GM18507 (cell line): ENCODE data around the gene SPOCK1.
A peak's percentile ranks its signal among the peaks of the same experiment; 100 is the strongest.

Source experiments
- DNase-seq: peaks from one replicate; pipeline ENCODE4 v3.0.0; 2011; ENCODE audit warnings: low read depth; ENCODE audit not compliant: insufficient read length; ENCODE audit errors: extremely low spot score
- FAIRE-seq: peaks from 2 replicates; lab custom pipeline; 2011; peaks lifted over from hg19 to GRCh38; lab: Jason Lieb, UNC

Gene SPOCK1

GRCh38 chr5:137344723-137345322 is 154.3 kb downstream of the SPOCK1 start:
- FAIRE-seq, result no peak
- DNase-seq, result no peak

- FAIRE-seq, result no peak
- no peak for DNase-seq
Measured at GRCh38 chr5:137344021-137344420, 155.1 kb downstream of the SPOCK1 start.

GRCh38 chr5:137342764-137343163 is 156.4 kb downstream of the SPOCK1 start:
- FAIRE-seq (no peak), DNase-seq (no peak)

- FAIRE-seq (no peak), DNase-seq (no peak)
Measured at GRCh38 chr5:137341831-137342230, 157.3 kb downstream of the SPOCK1 start.

GRCh38 chr5:137340881-137341280 is 158.2 kb downstream of the SPOCK1 start:
- DNase-seq (no peak), FAIRE-seq (no peak)

GRCh38 chr5:137336565-137337120 is 162.5 kb downstream of the SPOCK1 start:
- DNase-seq, result no peak
- FAIRE-seq, result no peak

- FAIRE-seq, result no peak
- DNase-seq, result no peak
Measured at GRCh38 chr5:137336161-137336560, 163.0 kb downstream of the SPOCK1 start.

GRCh38 chr5:137335493-137335892 is 163.6 kb downstream of the SPOCK1 start:
- FAIRE-seq, result no peak
- no peak for DNase-seq

- DNase-seq, result no peak
- FAIRE-seq, result no peak
Measured at GRCh38 chr5:137333928-137334327, 165.2 kb downstream of the SPOCK1 start.

GRCh38 chr5:137333475-137333874 is 165.7 kb downstream of the SPOCK1 start:
- no peak for FAIRE-seq
- DNase-seq, result no peak

GRCh38 chr5:137332296-137332695 is 166.8 kb downstream of the SPOCK1 start:
- FAIRE-seq (no peak), DNase-seq (no peak)

- no peak for DNase-seq
- FAIRE-seq, result no peak
Measured at GRCh38 chr5:137329586-137330296, 169.4 kb downstream of the SPOCK1 start.

GRCh38 chr5:137328991-137329390 is 170.1 kb downstream of the SPOCK1 start:
- FAIRE-seq, result no peak
- DNase-seq, result no peak

- no peak for FAIRE-seq
Measured at GRCh38 chr5:137328463-137328862, 170.7 kb downstream of the SPOCK1 start.

GRCh38 chr5:137325721-137326120 is 173.4 kb downstream of the SPOCK1 start:
- FAIRE-seq (no peak), DNase-seq (no peak)

More at GRCh38 chr5:137328463-137328862, 170.7 kb downstream of the SPOCK1 start:
- no peak for DNase-seq

- FAIRE-seq (peak; percentile 77), DNase-seq (peak; percentile 36)
Measured at GRCh38 chr5:137320056-137321045, 178.8 kb downstream of the SPOCK1 start.

- no peak for DNase-seq
- no peak for FAIRE-seq
Measured at GRCh38 chr5:137318027-137318426, 181.1 kb downstream of the SPOCK1 start.

GRCh38 chr5:137316346-137316736 is 182.8 kb downstream of the SPOCK1 start:
- FAIRE-seq (no peak), DNase-seq (no peak)

- no peak for DNase-seq
- FAIRE-seq, result no peak
Measured at GRCh38 chr5:137315534-137316345, 183.4 kb downstream of the SPOCK1 start.
